Measurements from ENCODE around the gene TLE4.

- TF ChIP-seq, protein P1, sequence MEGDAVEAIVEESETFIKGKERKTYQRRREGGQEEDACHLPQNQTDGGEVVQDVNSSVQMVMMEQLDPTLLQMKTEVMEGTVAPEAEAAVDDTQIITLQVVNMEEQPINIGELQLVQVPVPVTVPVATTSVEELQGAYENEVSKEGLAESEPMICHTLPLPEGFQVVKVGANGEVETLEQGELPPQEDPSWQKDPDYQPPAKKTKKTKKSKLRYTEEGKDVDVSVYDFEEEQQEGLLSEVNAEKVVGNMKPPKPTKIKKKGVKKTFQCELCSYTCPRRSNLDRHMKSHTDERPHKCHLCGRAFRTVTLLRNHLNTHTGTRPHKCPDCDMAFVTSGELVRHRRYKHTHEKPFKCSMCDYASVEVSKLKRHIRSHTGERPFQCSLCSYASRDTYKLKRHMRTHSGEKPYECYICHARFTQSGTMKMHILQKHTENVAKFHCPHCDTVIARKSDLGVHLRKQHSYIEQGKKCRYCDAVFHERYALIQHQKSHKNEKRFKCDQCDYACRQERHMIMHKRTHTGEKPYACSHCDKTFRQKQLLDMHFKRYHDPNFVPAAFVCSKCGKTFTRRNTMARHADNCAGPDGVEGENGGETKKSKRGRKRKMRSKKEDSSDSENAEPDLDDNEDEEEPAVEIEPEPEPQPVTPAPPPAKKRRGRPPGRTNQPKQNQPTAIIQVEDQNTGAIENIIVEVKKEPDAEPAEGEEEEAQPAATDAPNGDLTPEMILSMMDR (IDR thresholded peaks at IDR 0.05) = no peak
- no peak for TF ChIP-seq ZFX (IDR thresholded peaks at IDR 0.05; ENCODE audit: borderline replicate concordance)
Observed at GRCh38 chr9:79592726-79593493, 21.1 kb downstream of the TLE4 start.
